GM21737 (cell line): Measurements from ENCODE around the gene CDYL.

Experiments
- ATAC-seq: cut with Tn5 transposase; IDR thresholded peaks from one replicate; pipeline ENCODE4 v1.9.1; 2021; ENCODE audit warnings: mild to moderate bottlenecking, moderate library complexity; ENCODE audit not compliant: unreplicated experiment

CDYL gene

DNA sequence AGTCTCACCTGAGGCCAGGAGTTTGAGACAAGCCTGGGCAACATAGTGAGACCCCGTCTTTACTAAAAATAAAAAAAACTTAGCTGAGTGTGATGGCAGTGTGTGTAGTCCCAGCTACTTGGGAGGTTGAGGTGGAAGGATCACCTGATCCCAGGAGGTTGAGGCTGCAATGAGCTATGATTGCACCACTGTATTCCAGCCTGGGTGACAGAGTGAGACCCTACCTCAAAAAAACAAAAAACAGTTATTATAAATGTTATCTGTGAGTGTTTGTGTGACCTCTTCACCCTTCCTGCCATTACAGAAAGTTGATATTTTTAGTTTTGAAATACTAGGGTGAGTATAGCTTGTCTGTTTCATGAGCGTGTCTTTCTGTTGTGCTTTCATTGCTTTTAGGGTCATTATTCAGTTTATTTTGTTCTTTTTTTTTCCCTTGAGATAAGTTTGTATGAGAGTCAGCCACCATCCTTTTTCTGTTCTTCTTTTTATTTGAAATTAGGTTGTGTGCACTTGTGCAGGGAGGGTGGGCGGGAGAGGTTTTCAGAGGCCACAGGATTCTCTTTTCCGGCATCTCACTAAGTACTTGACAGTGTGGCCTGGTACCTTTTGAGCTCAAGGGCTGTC is 26.2 kb downstream of the CDYL start:
- ATAC-seq, result peak; percentile 62

DNA sequence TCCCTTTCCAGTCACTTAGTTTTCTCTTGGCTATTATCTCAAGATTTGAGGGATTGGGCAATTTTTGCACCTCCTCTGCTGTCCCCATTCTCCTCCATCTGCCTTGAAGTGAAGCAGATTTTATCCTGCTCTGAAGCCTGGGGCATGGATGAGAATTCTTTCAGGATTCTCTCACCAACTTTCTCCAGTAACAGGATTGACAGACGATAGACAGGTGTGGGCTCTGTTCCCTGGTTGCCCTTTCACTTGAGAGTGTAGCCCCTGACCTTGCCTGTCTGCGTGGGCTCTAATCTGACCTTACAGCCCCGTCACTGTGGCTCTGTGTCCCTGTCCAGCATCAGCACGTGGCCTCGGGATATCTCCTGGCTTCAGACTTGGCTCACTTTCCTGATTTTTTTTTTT is 27.1 kb downstream of the CDYL start:
- ATAC-seq, result no peak

DNA sequence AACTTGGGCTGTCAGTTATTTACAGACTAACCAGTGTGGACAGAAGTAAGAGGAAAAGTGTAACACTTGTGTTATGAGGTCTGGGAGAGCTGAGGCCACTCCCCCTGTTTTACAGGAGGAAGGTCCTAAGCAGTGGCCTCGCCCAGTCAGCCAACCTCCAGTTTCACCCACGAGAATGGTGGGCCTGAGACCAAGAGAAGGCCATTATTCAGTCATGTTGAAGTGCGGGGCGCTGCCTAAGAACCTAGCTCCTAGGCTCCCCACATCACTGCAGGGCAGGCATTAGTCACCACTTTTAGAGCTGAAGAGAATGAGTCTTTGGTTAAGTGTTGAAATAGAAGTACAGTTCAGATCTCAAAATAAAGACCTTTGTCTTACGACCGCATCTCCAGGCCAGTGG is 27.9 kb downstream of the CDYL start:
- no peak for ATAC-seq

GRCh38 chr6:4805553-4806336 is 29.5 kb downstream of the CDYL start:
- ATAC-seq, result no peak

- ATAC-seq, result no peak
Measured at GRCh38 chr6:4806337-4806725, 30.1 kb downstream of the CDYL start.

GRCh38 chr6:4806791-4807190 is 30.6 kb downstream of the CDYL start:
- ATAC-seq, result no peak

DNA sequence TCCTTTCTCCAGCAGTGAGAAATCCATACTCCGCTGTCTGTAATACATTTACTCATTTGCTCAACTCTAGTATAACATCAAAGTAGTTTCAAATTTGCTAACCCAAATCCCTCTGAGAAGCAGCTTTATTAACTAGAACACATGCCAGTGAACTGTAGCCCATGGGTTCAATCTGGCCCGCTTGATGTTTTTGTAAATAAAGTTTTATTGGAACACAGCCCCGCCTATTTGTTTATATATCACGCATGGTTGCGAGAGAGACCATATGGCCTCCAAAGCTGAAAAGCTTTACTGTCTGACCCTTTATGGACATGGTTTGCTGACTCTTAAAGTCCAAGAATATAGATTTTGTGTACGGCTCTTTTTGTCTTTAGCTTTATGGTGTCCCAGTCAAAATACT is 32.2 kb downstream of the CDYL start:
- no peak for ATAC-seq

- no peak for ATAC-seq
Measured at GRCh38 chr6:4809999-4810918, 34.1 kb downstream of the CDYL start.

- ATAC-seq, result no peak
Measured at GRCh38 chr6:4812068-4812467, 35.9 kb downstream of the CDYL start.

GRCh38 chr6:4813055-4813454 is 36.9 kb downstream of the CDYL start:
- no peak for ATAC-seq

DNA sequence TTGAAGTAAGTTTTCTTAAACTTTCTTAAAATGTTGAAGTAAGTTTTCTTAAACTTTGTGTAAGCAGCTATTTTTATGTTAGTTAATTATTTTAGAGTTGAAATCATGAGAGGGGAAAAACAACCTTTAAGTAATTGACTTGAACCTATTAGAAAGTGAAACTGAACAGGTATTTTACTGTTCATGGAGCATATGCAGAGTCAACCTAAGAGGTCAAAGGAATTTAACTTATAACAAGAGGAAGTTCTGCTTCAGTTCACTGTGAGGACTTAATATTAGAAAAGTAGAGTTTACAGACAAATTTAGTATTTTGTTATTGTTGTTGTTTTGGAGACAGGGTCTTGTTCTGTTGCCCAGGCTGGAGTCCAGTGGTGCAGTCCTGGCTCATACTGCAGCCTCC is 38.0 kb downstream of the CDYL start:
- peak; percentile 68 for ATAC-seq

DNA sequence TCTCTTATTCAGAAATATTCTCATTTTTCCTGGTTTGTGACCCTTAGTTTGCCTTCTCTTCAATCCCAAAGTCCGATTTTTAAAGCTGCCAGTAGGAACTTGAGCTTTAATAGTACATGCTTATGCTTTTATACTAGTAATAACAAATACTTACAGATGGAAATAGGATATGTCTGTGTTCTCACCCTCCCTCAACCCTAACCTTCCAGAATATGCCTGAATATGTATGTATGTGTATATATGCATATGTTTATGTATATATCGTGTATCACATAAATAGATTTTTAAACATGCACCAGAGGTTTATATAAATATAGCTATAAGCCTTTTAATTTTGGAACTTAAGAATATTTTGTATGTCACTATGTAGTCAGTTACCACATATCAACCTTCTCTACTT is 38.8 kb downstream of the CDYL start:
- no peak for ATAC-seq

GRCh38 chr6:4815584-4815983 is 39.4 kb downstream of the CDYL start:
- no peak for ATAC-seq

- ATAC-seq, result no peak
Measured at GRCh38 chr6:4816904-4817303, 40.7 kb downstream of the CDYL start.

DNA sequence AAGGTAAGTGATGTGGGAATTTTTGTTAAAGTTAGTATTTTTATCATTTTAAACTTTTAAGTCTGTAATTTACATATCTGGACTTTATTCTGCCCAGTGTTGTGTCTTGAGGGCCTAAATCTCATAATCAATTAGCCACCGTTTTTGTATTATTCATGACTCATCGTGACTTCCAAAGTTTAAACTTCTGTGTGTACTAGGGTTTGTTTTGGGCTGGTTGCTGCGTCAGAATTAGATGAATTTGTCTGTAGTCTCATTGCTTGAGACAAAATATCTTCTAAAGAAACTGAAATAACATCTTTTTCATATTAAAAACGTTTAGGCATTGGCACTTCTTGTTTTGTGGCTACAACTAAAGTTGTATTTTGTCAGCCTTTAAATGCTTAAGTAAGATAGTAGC is 41.3 kb downstream of the CDYL start:
- ATAC-seq, result no peak

DNA sequence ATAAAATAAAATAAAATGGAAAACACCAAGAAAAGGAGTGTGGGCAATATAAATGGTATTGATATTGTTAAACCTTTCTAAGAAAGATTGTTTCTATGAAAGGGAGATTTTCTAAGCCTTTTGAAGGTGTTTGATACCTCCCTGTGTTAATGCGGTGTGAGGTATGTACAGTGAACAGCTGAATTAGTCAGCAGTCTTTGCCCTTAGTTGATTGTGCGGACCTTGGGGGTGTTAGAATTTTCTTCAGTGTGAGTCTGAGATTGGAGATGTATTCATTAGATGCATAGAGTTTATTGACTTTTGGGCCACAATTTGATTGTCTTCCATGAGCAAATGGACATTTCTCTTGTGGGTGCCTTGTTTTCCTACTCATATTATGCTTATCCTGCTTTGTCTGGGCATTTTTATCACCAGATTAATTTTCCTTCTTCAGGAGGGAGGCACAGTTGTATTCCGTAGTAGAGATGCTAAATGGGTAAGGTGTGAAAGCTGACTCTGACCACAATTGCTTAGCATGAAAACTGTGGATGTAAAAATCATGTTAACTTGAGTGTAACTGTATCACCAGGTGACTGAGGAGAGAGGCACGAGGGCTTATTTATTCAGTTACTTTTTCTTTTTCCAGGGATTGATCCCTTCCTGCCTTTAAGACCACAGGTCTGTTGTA is 42.2 kb downstream of the CDYL start:
- ATAC-seq, result no peak

DNA sequence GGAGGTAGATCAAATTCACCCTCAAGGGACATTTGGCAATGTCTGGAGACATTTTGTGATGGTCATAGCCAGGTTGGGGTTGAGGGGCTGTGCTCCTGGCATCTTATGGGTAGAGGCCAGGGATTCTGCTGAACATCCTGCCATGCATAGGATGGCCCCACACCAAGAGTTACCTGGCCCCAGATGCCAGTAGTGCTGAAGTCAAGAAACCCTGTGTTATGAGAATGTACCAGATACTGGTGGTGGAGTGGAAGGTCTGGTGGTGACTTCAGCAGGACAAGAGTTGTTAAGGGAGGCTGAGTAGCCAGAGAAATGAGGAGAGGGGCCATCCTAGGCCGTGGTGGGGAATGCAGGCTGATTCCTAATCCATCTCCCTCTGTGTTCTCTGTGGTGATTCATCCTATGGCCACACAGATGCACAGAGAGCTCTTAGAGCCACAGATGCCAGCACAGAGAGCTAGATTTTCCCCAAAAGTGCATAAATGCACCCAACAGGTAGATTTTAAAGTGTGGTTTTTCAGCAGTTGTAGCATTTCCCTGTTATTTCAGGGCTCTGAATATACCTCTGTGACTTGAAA is 43.6 kb downstream of the CDYL start:
- no peak for ATAC-seq

DNA sequence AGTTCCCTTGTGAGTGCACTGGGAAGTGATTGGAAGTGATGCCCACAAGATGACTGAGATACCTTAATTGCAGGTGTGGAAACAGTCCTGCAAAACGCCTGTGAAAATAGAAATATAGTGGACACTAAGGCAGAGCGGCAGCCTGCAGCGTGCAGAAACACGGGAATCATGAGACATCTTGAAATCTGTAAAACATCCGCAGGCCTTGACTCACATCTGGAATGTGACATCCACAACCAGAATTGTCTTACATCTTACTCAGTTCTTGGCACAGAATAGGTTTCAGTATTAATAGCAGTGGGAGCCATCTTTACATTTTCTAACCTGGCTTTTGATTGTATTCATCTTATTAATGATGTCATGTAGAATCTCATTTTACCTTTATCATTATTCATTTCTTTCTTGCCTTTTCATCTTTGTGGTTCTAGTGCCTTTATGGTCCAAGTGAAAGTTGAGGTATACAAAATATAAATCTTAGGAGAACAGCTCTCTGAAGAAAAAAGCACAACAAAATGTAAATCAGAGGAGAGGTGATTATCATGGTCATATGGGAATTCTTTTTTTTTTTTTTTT is 44.6 kb downstream of the CDYL start:
- no peak for ATAC-seq

GRCh38 chr6:4822476-4822875 is 46.3 kb downstream of the CDYL start:
- no peak for ATAC-seq

GRCh38 chr6:4828187-4828698 is 52.0 kb downstream of the CDYL start:
- ATAC-seq, result no peak
